NB4 (cell line): ENCODE measurements around the gene CXCR4.

Source experiments
- CTCF ChIP-seq: IDR thresholded peaks from one replicate; pipeline ENCODE4 v1.5.1; 2012; ENCODE audit warnings: low read depth, low read length
- MYC ChIP-seq: IDR thresholded peaks from 2 replicates; pipeline ENCODE4 v1.6.1; 2011; ENCODE audit warnings: low read depth, low read length
- POLR2A ChIP-seq: IDR thresholded peaks from 2 replicates; pipeline ENCODE4 v1.6.1; 2011; ENCODE audit warnings: mild to moderate bottlenecking; ENCODE audit not compliant: insufficient read length; ENCODE audit errors: extremely low read depth
- TF ChIP-seq, protein P1 (sequence below): IDR thresholded peaks from 2 replicates; pipeline ENCODE4 v1.6.1; 2011; ENCODE audit warnings: low read depth, low read length

DNA sequence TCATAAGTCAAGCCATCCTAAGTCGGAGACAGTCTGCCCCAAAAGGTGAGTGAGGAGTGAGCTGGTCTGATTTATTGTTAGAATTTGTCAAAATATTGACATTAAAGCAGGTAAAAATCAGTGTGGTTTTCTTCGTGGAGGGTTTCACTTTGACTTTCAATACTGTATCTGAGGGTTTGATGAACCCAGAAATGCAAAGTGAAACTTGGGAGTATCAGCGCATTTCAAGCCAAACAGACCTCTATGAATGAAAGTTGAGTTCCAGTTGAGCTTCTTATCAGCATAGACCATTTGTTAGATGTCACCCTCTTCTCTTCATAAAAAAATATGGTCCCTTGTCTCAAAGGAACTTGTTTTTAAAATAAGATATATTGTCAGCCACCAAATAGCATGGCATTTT is 21.7 kb upstream of the CXCR4 start:
- TF ChIP-seq POLR2A (no peak), CTCF (no peak), MYC (no peak)
- TF ChIP-seq, protein P1, sequence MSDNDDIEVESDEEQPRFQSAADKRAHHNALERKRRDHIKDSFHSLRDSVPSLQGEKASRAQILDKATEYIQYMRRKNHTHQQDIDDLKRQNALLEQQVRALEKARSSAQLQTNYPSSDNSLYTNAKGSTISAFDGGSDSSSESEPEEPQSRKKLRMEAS = no peak
